Measurements from ENCODE around the gene ARHGAP19.

Gene ARHGAP19

GRCh38 chr10:97277551-97277950 lies 14.9 kb downstream of the ARHGAP19 start:
- Histone ChIP-seq H3K9me3 (ENCODE audit: insufficient read depth, low read length, severe bottlenecking) (no peaks in the 10 kb centered on the region), H3K4me2 (ENCODE audit: insufficient read depth, low read length) (no peak overlapping the region)

GRCh38 chr10:97274828-97275227 lies 17.6 kb downstream of the ARHGAP19 start:
- no peak overlapping the region for H2AFZ ChIP-seq (ENCODE audit: low read depth, low read length)
- H3K4me2 ChIP-seq (ENCODE audit: insufficient read depth, low read length): no peak overlapping the region

More at GRCh38 chr10:97277551-97277950, 14.9 kb downstream of the ARHGAP19 start:
- no peak overlapping the region for H3K27ac ChIP-seq (ENCODE audit: low read length)
- H3K79me2 ChIP-seq (ENCODE audit: insufficient read depth, low read length): peaks cover 73% of the 10 kb centered on the region
- DNase-seq (no peak), ATAC-seq (ENCODE audit: insufficient read depth, low read depth) (no peak)
- no peaks in the 10 kb centered on the region for H3K36me3 ChIP-seq (ENCODE audit: insufficient read depth, low read length)
- H3K27me3 ChIP-seq (ENCODE audit: insufficient read depth, low read length, poor library complexity): no peaks in the 10 kb centered on the region
- no peak overlapping the region for H3K4me3 ChIP-seq (ENCODE audit: low read depth in 1 of 2, low read length in 2 of 2)
- peaks cover 16% of the 10 kb centered on the region; the same call in 1 of the 2 replicates for H3K4me1 ChIP-seq (ENCODE audit: insufficient read depth, low read length)
- H3K9ac ChIP-seq (ENCODE audit: low read depth, low read length): no peak overlapping the region
- peaks cover 38% of the 10 kb centered on the region; the same call in 1 of the 2 replicates for H4K20me1 ChIP-seq (ENCODE audit: insufficient read depth, low read length)
- TF ChIP-seq EZH2 (IDR thresholded peaks at IDR 0.05; ENCODE audit: borderline replicate concordance, low read depth, low read length, severe bottlenecking): no peak
- TF ChIP-seq CTCF (IDR thresholded peaks at IDR 0.05; ENCODE audit: borderline replicate concordance, extremely low read depth, low read length, poor library complexity, severe bottlenecking): no peak
- H2AFZ ChIP-seq (ENCODE audit: low read depth, low read length): no peak overlapping the region

GRCh38 chr10:97273700-97274099 lies 18.7 kb downstream of the ARHGAP19 start:
- H3K79me2 ChIP-seq (ENCODE audit: insufficient read depth, low read length): peaks cover 72% of the 10 kb centered on the region
- no peaks in the 10 kb centered on the region for H3K36me3 ChIP-seq (ENCODE audit: insufficient read depth, low read length)
- no peak for ATAC-seq (ENCODE audit: insufficient read depth, low read depth)
- H3K4me1 ChIP-seq (ENCODE audit: insufficient read depth, low read length): peaks cover 6% of the 10 kb centered on the region; the same call in 1 of the 2 replicates
- no peak overlapping the region for H3K9ac ChIP-seq (ENCODE audit: low read depth, low read length)
- no peak overlapping the region for H3K27ac ChIP-seq (ENCODE audit: low read length)
- DNase-seq: no peak
- H3K27me3 ChIP-seq (ENCODE audit: insufficient read depth, low read length, poor library complexity): no peaks in the 10 kb centered on the region
- no peak overlapping the region for H3K4me2 ChIP-seq (ENCODE audit: insufficient read depth, low read length)
- H3K4me3 ChIP-seq (ENCODE audit: low read depth in 1 of 2, low read length in 2 of 2): no peak overlapping the region
- TF ChIP-seq EZH2 (IDR thresholded peaks at IDR 0.05; ENCODE audit: borderline replicate concordance, low read depth, low read length, severe bottlenecking): no peak
- no peak for TF ChIP-seq CTCF (IDR thresholded peaks at IDR 0.05; ENCODE audit: borderline replicate concordance, extremely low read depth, low read length, poor library complexity, severe bottlenecking)
- no peak overlapping the region for H2AFZ ChIP-seq (ENCODE audit: low read depth, low read length)
- peaks cover 17% of the 10 kb centered on the region; the same call in 1 of the 2 replicates for H4K20me1 ChIP-seq (ENCODE audit: insufficient read depth, low read length)
- no peaks in the 10 kb centered on the region for H3K9me3 ChIP-seq (ENCODE audit: insufficient read depth, low read length, severe bottlenecking)

More at GRCh38 chr10:97274828-97275227, 17.6 kb downstream of the ARHGAP19 start:
- no peaks in the 10 kb centered on the region for H3K27me3 ChIP-seq (ENCODE audit: insufficient read depth, low read length, poor library complexity)
- no peak for TF ChIP-seq CTCF (IDR thresholded peaks at IDR 0.05; ENCODE audit: borderline replicate concordance, extremely low read depth, low read length, poor library complexity, severe bottlenecking)
- no peak for TF ChIP-seq EZH2 (IDR thresholded peaks at IDR 0.05; ENCODE audit: borderline replicate concordance, low read depth, low read length, severe bottlenecking)
- no peaks in the 10 kb centered on the region for H3K9me3 ChIP-seq (ENCODE audit: insufficient read depth, low read length, severe bottlenecking)
- H3K9ac ChIP-seq (ENCODE audit: low read depth, low read length): no peak overlapping the region
- ATAC-seq (ENCODE audit: insufficient read depth, low read depth): no peak
- H3K27ac ChIP-seq (ENCODE audit: low read length): no peak overlapping the region
- H3K36me3 ChIP-seq (ENCODE audit: insufficient read depth, low read length): no peaks in the 10 kb centered on the region
- H3K4me3 ChIP-seq (ENCODE audit: low read depth in 1 of 2, low read length in 2 of 2): no peak overlapping the region
- no peak for DNase-seq
- H3K79me2 ChIP-seq (ENCODE audit: insufficient read depth, low read length): peaks cover 72% of the 10 kb centered on the region
- peaks cover 24% of the 10 kb centered on the region; the same call in 1 of the 2 replicates for H4K20me1 ChIP-seq (ENCODE audit: insufficient read depth, low read length)
- H3K4me1 ChIP-seq (ENCODE audit: insufficient read depth, low read length): peaks cover 16% of the 10 kb centered on the region; the same call in 1 of the 2 replicates
